Measurements from ENCODE around the gene HAGH.

- peak; percentile 27 for TF ChIP-seq POLR2AphosphoS5 (IDR thresholded peaks at IDR 0.05)
- no peak for TF ChIP-seq RAD21 (conservative IDR thresholded peaks at IDR 0.05)
- no peak for TF ChIP-seq TAF1 (IDR thresholded peaks at IDR 0.05; ENCODE audit: low read depth)
- TF ChIP-seq, protein P1, sequence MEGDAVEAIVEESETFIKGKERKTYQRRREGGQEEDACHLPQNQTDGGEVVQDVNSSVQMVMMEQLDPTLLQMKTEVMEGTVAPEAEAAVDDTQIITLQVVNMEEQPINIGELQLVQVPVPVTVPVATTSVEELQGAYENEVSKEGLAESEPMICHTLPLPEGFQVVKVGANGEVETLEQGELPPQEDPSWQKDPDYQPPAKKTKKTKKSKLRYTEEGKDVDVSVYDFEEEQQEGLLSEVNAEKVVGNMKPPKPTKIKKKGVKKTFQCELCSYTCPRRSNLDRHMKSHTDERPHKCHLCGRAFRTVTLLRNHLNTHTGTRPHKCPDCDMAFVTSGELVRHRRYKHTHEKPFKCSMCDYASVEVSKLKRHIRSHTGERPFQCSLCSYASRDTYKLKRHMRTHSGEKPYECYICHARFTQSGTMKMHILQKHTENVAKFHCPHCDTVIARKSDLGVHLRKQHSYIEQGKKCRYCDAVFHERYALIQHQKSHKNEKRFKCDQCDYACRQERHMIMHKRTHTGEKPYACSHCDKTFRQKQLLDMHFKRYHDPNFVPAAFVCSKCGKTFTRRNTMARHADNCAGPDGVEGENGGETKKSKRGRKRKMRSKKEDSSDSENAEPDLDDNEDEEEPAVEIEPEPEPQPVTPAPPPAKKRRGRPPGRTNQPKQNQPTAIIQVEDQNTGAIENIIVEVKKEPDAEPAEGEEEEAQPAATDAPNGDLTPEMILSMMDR (IDR thresholded peaks at IDR 0.05; ENCODE audit: poor library complexity, severe bottlenecking): no peak
- no peak for TF ChIP-seq EP300 (conservative IDR thresholded peaks at IDR 0.05; ENCODE audit: poor library complexity, severe bottlenecking)
- TF ChIP-seq REST (IDR thresholded peaks at IDR 0.05; ENCODE audit: borderline replicate concordance): no peak
- TF ChIP-seq EZH2 (IDR thresholded peaks at IDR 0.05; ENCODE audit: borderline replicate concordance, insufficient read depth, low read length, poor library complexity, severe bottlenecking): no peak
- TF ChIP-seq MXI1 (conservative IDR thresholded peaks at IDR 0.05; ENCODE audit: poor library complexity, severe bottlenecking): no peak
Measured at GRCh38 chr16:1778200-1779179, 48.1 kb downstream of the HAGH start.

All from neural cell (in vitro differentiated cells).